HEK293 (cell line): ENCODE measurements around the gene SSU72.
A peak's percentile ranks its signal among the peaks of the same experiment; 100 is the strongest.

Source experiments
- HOXC10 ChIP-seq: sonication (generic); formaldehyde crosslinking; IDR thresholded peaks from 2 replicates; pipeline ENCODE4 v1.8.1; 2023; ENCODE audit warnings: mild to moderate bottlenecking, missing genetic modification reagents
- KLF1 ChIP-seq: fragments of 450-650 bp; formaldehyde crosslinking; IDR thresholded peaks from 2 replicates; pipeline ENCODE4 v1.5.1; 2016; ENCODE audit warnings: missing biosample characterization, missing genetic modification characterization
- MZF1 ChIP-seq: fragments of 450-650 bp; formaldehyde crosslinking; IDR thresholded peaks from 2 replicates; pipeline ENCODE4 v1.5.1; 2017; ENCODE audit warnings: missing biosample characterization, missing genetic modification characterization, borderline replicate concordance
- PRDM6 ChIP-seq: fragments of 450-650 bp; formaldehyde crosslinking; IDR thresholded peaks from 2 replicates; pipeline ENCODE4 v1.5.1; 2017; ENCODE audit warnings: missing biosample characterization, missing genetic modification characterization
- RBAK ChIP-seq: fragments of 450-650 bp; formaldehyde crosslinking; IDR thresholded peaks from 2 replicates; pipeline ENCODE4 v1.5.1; 2016; ENCODE audit warnings: missing biosample characterization, missing genetic modification characterization
- REST ChIP-seq: fragments of 450-650 bp; formaldehyde crosslinking; IDR thresholded peaks from 2 replicates; pipeline ENCODE4 v1.5.1; 2016; ENCODE audit warnings: missing biosample characterization, missing genetic modification characterization
- ZBTB1 ChIP-seq: fragments of 450-650 bp; formaldehyde crosslinking; IDR thresholded peaks from 2 replicates; pipeline ENCODE4 v1.5.1; 2016; ENCODE audit warnings: missing biosample characterization, missing genetic modification characterization
- ZNF174 ChIP-seq: fragments of 450-650 bp; formaldehyde crosslinking; IDR thresholded peaks from 2 replicates; pipeline ENCODE4 v1.5.0; 2017; ENCODE audit warnings: missing biosample characterization, mild to moderate bottlenecking, missing genetic modification characterization
- ZNF175 ChIP-seq: fragments of 450-650 bp; formaldehyde crosslinking; IDR thresholded peaks from 2 replicates; pipeline ENCODE4 v1.5.1; 2016; ENCODE audit warnings: missing biosample characterization, missing genetic modification characterization
- ZNF18 ChIP-seq: fragments of 450-650 bp; formaldehyde crosslinking; IDR thresholded peaks from 2 replicates; pipeline ENCODE4 v1.5.1; 2016; ENCODE audit warnings: missing biosample characterization, missing genetic modification characterization
- ZNF2 ChIP-seq: fragments of 450-650 bp; formaldehyde crosslinking; IDR thresholded peaks from 2 replicates; pipeline ENCODE4 v1.5.1; 2016; ENCODE audit warnings: missing biosample characterization, missing genetic modification characterization
- ZNF202 ChIP-seq: fragments of 450-650 bp; formaldehyde crosslinking; IDR thresholded peaks from 2 replicates; pipeline ENCODE4 v1.5.1; 2016; ENCODE audit warnings: missing biosample characterization, missing genetic modification characterization, borderline replicate concordance
- ZNF221 ChIP-seq: fragments of 450-650 bp; formaldehyde crosslinking; IDR thresholded peaks from 2 replicates; pipeline ENCODE4 v1.5.1; 2017; ENCODE audit warnings: missing biosample characterization, missing genetic modification characterization, borderline replicate concordance
- ZNF23 ChIP-seq: fragments of 450-650 bp; formaldehyde crosslinking; IDR thresholded peaks from 2 replicates; pipeline ENCODE4 v1.5.1; 2016; ENCODE audit warnings: missing biosample characterization, missing genetic modification characterization, borderline replicate concordance
- ZNF292 ChIP-seq: fragments of 450-650 bp; formaldehyde crosslinking; IDR thresholded peaks from 2 replicates; pipeline ENCODE4 v1.5.1; 2016; ENCODE audit warnings: low read depth, missing biosample characterization, missing genetic modification characterization, borderline replicate concordance
- ZNF324 ChIP-seq: fragments of 450-650 bp; formaldehyde crosslinking; IDR thresholded peaks from 2 replicates; pipeline ENCODE4 v1.5.1; 2016; ENCODE audit warnings: missing biosample characterization, missing genetic modification characterization
- ZNF366 ChIP-seq: fragments of 450-650 bp; formaldehyde crosslinking; conservative IDR thresholded peaks from 2 replicates; pipeline ENCODE4 v1.5.1; 2016; ENCODE audit warnings: missing biosample characterization, missing genetic modification characterization
- ZNF416 ChIP-seq: fragments of 450-650 bp; formaldehyde crosslinking; IDR thresholded peaks from 2 replicates; pipeline ENCODE4 v1.5.1; 2016; ENCODE audit warnings: missing biosample characterization, missing genetic modification characterization
- ZNF423 ChIP-seq: fragments of 450-650 bp; formaldehyde crosslinking; IDR thresholded peaks from 2 replicates; pipeline ENCODE4 v1.5.1; 2016; ENCODE audit warnings: missing biosample characterization, missing genetic modification characterization
- ZNF629 ChIP-seq: fragments of 450-650 bp; formaldehyde crosslinking; IDR thresholded peaks from 2 replicates; pipeline ENCODE4 v1.5.1; 2017; ENCODE audit warnings: missing biosample characterization, missing genetic modification characterization
- ZNF658 ChIP-seq: fragments of 450-650 bp; formaldehyde crosslinking; IDR thresholded peaks from 2 replicates; pipeline ENCODE4; 2016; ENCODE audit warnings: missing biosample characterization, missing genetic modification characterization
- ZNF707 ChIP-seq: fragments of 450-650 bp; formaldehyde crosslinking; IDR thresholded peaks from 2 replicates; pipeline ENCODE4 v1.5.1; 2016; ENCODE audit warnings: missing biosample characterization, missing genetic modification characterization
- ZXDB ChIP-seq: fragments of 450-650 bp; formaldehyde crosslinking; IDR thresholded peaks from 2 replicates; pipeline ENCODE4 v1.5.1; 2016; ENCODE audit warnings: missing biosample characterization, missing genetic modification characterization
- TF ChIP-seq, protein P1 (sequence below): fragments of 450-650 bp; formaldehyde crosslinking; IDR thresholded peaks from 2 replicates; pipeline ENCODE4 v1.5.1; 2017; ENCODE audit warnings: missing biosample characterization, missing genetic modification characterization
- TF ChIP-seq, protein P2 (sequence below): fragments of 450-650 bp; formaldehyde crosslinking; IDR thresholded peaks from 2 replicates; pipeline ENCODE4 v1.5.1; 2017; ENCODE audit warnings: missing biosample characterization, missing genetic modification characterization
- TF ChIP-seq, protein P3 (sequence below): IDR thresholded peaks from 2 replicates; pipeline ENCODE4 v1.6.1; 2011; ENCODE audit warnings: mild to moderate bottlenecking, low read depth, low read length, borderline replicate concordance
- TF ChIP-seq, protein P4 (sequence below): fragments of 450-650 bp; formaldehyde crosslinking; IDR thresholded peaks from 2 replicates; pipeline ENCODE4 v1.5.1; 2016; ENCODE audit warnings: missing biosample characterization, missing genetic modification characterization

The SSU72 gene

DNA sequence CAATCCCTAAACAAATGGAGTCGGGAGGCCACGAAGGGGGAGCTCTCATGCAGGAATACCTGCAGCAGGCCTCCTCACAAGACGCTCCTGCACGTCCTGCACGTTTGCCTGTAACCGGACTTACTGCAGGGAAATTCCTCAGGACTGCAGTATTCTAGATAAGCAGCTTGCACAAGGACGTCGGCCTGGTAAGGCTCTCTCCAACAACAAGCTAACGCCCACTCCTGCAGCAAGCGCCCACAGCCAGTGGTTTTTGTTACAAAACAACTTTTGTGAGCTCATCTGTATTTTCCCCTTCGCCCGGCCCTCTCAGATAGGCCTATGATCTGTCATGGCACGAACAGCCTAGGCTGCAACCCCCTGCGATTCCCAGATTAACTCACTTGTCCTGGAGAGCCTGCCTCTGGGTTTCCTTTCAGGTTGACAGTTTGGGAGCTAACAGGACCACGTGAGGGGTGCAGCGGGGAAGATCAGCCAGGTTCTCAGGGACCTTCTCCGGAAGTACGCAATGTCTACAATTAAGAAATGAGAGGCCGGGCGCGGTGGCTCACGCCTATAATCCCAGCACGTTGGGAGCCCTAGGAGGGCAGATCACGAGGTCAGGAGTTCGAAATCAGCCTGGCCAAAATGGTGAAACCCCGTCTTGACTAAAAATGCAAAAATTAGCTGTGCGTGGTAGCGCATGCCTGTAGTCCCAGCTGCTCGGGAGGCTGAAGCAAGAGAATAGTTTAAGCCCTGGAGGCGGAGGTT is 39.7 kb upstream of the SSU72 start (continued):
- TF ChIP-seq ZNF416 (tag by site-specific recombination) (no peak), MZF1 (tag by site-specific recombination) (no peak), PRDM6 (tag by site-specific recombination) (no peak), ZNF23 (tag by site-specific recombination) (no peak), KLF1 (tag by site-specific recombination) (0 out of 2 replicates have a peak, but pooled peaks have one; percentile 29), ZNF423 (tag by site-specific recombination) (no peak), ZXDB (tag by site-specific recombination) (0 out of 2 replicates have a peak, but pooled peaks have one; percentile 14), RBAK (tag by site-specific recombination) (no peak), ZNF658 (no peak), HOXC10 (CRISPR knock-in tag) (no peak), ZNF175 (tag by site-specific recombination) (no peak), ZNF292 (tag by site-specific recombination) (no peak), ZNF221 (tag by site-specific recombination) (no peak), ZNF18 (tag by site-specific recombination) (no peak), ZNF324 (tag by site-specific recombination) (0 out of 2 replicates have a peak, but pooled peaks have one; percentile 55), ZNF202 (tag by site-specific recombination) (no peak), REST (tag by site-specific recombination) (no peak), ZNF174 (tag by site-specific recombination) (no peak), ZNF2 (tag by site-specific recombination) (no peak; the same call in 1 of the 2 replicates), ZNF707 (tag by site-specific recombination) (no peak), ZNF366 (no peak; the same call in 1 of the 2 replicates), ZNF629 (tag by site-specific recombination) (peak; percentile 20; the same call in 1 of the 2 replicates), ZBTB1 (tag by site-specific recombination) (no peak)
- TF ChIP-seq, protein P1, sequence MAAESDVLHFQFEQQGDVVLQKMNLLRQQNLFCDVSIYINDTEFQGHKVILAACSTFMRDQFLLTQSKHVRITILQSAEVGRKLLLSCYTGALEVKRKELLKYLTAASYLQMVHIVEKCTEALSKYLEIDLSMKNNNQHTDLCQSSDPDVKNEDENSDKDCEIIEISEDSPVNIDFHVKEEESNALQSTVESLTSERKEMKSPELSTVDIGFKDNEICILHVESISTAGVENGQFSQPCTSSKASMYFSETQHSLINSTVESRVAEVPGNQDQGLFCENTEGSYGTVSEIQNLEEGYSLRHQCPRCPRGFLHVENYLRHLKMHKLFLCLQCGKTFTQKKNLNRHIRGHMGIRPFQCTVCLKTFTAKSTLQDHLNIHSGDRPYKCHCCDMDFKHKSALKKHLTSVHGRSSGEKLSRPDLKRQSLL (tag by site-specific recombination): no peak
- TF ChIP-seq, protein P2, sequence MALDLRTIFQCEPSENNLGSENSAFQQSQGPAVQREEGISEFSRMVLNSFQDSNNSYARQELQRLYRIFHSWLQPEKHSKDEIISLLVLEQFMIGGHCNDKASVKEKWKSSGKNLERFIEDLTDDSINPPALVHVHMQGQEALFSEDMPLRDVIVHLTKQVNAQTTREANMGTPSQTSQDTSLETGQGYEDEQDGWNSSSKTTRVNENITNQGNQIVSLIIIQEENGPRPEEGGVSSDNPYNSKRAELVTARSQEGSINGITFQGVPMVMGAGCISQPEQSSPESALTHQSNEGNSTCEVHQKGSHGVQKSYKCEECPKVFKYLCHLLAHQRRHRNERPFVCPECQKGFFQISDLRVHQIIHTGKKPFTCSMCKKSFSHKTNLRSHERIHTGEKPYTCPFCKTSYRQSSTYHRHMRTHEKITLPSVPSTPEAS: no peak
- TF ChIP-seq, protein P3, sequence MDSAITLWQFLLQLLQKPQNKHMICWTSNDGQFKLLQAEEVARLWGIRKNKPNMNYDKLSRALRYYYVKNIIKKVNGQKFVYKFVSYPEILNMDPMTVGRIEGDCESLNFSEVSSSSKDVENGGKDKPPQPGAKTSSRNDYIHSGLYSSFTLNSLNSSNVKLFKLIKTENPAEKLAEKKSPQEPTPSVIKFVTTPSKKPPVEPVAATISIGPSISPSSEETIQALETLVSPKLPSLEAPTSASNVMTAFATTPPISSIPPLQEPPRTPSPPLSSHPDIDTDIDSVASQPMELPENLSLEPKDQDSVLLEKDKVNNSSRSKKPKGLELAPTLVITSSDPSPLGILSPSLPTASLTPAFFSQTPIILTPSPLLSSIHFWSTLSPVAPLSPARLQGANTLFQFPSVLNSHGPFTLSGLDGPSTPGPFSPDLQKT: no peak
- TF ChIP-seq, protein P4, sequence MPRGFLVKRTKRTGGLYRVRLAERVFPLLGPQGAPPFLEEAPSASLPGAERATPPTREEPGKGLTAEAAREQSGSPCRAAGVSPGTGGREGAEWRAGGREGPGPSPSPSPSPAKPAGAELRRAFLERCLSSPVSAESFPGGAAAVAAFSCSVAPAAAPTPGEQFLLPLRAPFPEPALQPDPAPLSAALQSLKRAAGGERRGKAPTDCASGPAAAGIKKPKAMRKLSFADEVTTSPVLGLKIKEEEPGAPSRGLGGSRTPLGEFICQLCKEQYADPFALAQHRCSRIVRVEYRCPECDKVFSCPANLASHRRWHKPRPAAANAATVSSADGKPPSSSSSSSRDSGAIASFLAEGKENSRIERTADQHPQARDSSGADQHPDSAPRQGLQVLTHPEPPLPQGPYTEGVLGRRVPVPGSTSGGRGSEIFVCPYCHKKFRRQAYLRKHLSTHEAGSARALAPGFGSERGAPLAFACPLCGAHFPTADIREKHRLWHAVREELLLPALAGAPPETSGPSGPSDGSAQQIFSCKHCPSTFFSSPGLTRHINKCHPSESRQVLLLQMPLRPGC (tag by site-specific recombination): no peak
